AG09309 (cell line): ENCODE measurements around the gene MOCS3.
"Not testable (repeated sequence)": the region's sequence is repeated elsewhere in the genome, so short reads cannot be mapped to it uniquely, and the experiment has no call there.

ENCODE experiments used
- DNase-seq: peaks from one replicate; pipeline ENCODE4 v3.0.0-alpha.2; 2010; ENCODE audit warnings: low read depth
- H3K4me3 ChIP-seq: 2 replicates; pipeline ENCODE4 v1.5.1; 2011; ENCODE audit warnings: mild to moderate bottlenecking, low read depth, low read length, moderate library complexity; ENCODE audit not compliant: control insufficient read depth
- TF ChIP-seq, protein P1 (sequence below): IDR thresholded peaks from 2 replicates; pipeline ENCODE4 v1.5.1; 2011; ENCODE audit warnings: mild to moderate bottlenecking, low read depth, low read length, inconsistent platforms; ENCODE audit not compliant: insufficient read depth, control insufficient read depth; ENCODE audit errors: missing control alignments

Gene MOCS3

GRCh38 chr20:50968289-50968688 lies 9.7 kb downstream of the MOCS3 start:
- DNase-seq = no peak
- TF ChIP-seq, protein P1, sequence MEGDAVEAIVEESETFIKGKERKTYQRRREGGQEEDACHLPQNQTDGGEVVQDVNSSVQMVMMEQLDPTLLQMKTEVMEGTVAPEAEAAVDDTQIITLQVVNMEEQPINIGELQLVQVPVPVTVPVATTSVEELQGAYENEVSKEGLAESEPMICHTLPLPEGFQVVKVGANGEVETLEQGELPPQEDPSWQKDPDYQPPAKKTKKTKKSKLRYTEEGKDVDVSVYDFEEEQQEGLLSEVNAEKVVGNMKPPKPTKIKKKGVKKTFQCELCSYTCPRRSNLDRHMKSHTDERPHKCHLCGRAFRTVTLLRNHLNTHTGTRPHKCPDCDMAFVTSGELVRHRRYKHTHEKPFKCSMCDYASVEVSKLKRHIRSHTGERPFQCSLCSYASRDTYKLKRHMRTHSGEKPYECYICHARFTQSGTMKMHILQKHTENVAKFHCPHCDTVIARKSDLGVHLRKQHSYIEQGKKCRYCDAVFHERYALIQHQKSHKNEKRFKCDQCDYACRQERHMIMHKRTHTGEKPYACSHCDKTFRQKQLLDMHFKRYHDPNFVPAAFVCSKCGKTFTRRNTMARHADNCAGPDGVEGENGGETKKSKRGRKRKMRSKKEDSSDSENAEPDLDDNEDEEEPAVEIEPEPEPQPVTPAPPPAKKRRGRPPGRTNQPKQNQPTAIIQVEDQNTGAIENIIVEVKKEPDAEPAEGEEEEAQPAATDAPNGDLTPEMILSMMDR = no peak
- no peak overlapping the region for H3K4me3 ChIP-seq

DNA sequence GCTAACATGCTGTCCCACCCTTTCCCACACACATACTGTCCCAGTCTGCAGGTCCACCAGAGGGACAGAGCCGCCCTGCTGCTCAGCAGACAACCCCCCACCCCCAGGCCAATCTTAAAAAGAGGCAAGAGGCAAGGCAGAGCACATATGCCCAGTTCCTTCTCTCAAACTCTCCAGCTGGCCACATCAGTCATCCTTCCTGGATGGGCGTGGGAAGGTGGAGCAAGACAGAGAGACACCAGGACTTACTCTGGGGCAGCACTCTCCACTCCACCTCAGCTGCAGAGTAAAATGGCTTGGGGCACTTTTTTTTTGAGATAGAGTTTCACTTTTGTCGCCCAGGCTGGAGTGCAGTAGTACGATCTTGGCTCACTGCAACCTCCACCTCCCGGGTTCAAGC lies 10.8 kb downstream of the MOCS3 start:
- TF ChIP-seq, protein P1 = no peak
- no peak overlapping the region for H3K4me3 ChIP-seq
- DNase-seq = no peak

GRCh38 chr20:50969912-50970311 lies 11.3 kb downstream of the MOCS3 start:
- no peak for DNase-seq

DNA sequence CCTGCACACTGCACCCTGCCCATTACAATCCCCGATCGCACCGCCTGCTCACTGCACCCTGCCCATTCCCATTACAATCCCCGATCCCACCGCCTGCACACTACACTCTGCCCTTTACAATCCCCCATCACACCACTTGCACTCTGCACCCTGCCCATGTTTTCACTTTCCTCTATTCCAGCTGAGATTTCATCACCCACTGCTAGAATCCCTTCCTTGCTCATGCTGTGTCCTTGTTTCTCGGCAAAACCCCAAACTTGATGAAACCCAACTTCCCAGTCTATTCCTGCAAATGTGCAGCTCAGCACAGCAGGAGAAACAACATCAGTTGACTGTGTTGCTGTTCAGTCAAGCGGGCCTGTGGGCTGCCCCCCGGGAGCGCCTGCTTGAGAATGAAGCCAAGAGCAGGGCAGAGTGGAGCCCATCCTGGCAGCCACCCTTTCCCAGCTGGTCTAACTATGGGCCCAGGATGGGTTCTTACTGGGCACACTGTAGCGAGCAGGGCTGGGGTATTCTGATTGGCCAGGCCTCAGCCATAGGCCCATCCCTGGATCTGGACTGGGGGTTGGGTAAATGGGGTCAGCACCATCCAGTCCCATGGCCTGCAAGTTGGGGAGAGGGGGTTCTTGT lies 17.2 kb downstream of the MOCS3 start:
- H3K4me3 ChIP-seq = no peak overlapping the region
- DNase-seq = no peak
- TF ChIP-seq, protein P1 = no peak

More at GRCh38 chr20:50969912-50970311, 11.3 kb downstream of the MOCS3 start:
- H3K4me3 ChIP-seq = no peak overlapping the region
- TF ChIP-seq, protein P1 = no peak

DNA sequence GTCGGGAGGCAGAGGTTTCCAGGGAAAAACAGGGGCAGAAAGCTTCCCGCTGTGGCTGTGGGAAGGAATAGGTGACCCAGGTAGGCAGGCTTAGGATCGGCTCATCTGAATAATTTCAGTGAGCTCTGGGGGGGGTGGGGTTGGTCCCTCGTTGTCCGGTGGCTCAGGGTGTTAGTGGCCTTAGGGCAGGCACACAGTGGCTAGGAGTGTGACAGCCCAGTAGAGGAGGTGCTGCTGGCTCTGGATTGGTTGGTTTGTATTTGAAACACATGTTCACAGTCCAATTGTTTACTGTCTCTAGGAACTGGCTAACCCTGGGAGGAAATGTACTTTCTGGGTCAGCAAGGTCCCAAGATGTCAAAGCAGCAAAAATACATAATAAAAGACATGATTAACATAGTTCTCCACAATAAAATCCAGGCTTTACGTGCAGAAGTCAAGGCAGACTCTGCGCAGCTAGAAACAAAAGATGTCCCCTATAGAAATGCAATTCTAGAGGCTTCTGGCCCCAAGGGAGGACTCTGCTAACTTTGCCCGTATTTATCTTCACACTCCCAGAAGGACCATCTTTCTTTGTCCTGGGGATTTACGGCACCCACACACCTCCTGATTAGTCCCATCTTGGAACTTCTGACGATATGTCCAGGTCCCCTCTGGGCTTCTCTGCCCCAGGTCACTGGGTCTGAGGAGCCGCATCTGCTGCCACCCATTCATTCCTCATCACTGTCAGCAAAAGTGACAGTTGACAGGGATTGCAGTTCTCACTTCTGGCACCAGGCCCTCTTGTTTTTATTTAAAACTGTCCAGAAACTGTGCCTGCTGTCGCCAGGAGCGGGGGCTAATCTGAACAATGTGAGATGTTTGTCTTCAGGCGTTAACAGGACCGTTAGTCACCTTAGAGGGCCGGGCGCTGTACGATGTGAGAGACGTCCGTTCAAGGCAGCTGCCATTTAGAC lies 18.7 kb downstream of the MOCS3 start:
- H3K4me3 ChIP-seq = no peak overlapping the region

DNA sequence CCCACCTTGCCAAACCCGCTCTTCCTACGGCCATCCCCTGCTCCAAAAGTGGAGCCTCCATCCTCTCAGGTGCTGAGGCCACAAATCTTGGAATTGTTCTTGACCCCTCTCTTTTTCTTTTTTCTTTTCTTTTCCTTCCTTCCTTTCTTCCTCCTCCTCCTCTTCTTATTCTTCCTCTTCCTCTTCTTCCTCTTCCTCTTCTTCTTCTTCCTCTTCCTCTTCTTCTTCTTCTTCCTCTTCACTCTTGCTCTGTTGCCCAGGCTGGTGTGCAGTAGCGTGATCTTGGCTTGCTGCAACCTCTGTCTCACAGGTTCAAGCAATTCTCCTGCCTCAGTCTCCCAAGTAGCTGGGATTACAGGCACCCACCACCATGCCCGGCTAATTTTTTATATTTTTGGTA lies 19.9 kb downstream of the MOCS3 start:
- not testable (repeated sequence) for DNase-seq, H3K4me3 ChIP-seq

More for the DNA sequence above, 18.7 kb downstream of the MOCS3 start:
- DNase-seq = no peak
- TF ChIP-seq, protein P1 = no peak
